H1 (cell line): ENCODE measurements around the gene TP63. TPM values are rescaled to one million over a fixed set of nuclear protein-coding genes. Genes with fewer than 3 reads are reported as not detected.

Source experiments
- CTCF ChIA-PET: fragments of 300-600 bp; sonication (Branson Sonifier 250); formaldehyde crosslinking; loops from one replicate; lab custom pipeline; 2021; ENCODE audit not compliant: partially characterized antibody; lab: Charles Lee
- POLR2A ChIA-PET: fragments of 300-600 bp; sonication (Branson Sonifier 250); formaldehyde crosslinking; loops from one replicate; lab custom pipeline; 2021; ENCODE audit warnings: inconsistent platforms; ENCODE audit not compliant: partially characterized antibody; lab: Charles Lee
- DNase-seq, 2 experiments: peaks; one replicate each; pipeline versions ENCODE4 v3.0.0 to v3.0.0-alpha.2; 2010 to 2022; ENCODE audit warnings: low spot score in 2 of 2, low read depth in 1 of 2, mixed read lengths in 1 of 2
- FAIRE-seq: peaks from 2 replicates; lab custom pipeline; 2011; peaks lifted over from hg19 to GRCh38; lab: Jason Lieb, UNC
- H2AFZ ChIP-seq: 2 replicates; pipeline ENCODE4 v1.8.1; 2012; ENCODE audit warnings: low read length, inconsistent platforms
- H2AK5ac ChIP-seq: 2 replicates; pipeline ENCODE4 v1.6.1; 2013; ENCODE audit warnings: low read depth, low read length
- H2BK120ac ChIP-seq: replicated peaks from 2 replicates; pipeline ENCODE3; 2013; ENCODE audit warnings: low read depth, low read length, inconsistent platforms
- H2BK12ac ChIP-seq: 2 replicates; pipeline ENCODE4 v1.6.1; 2013; ENCODE audit warnings: low read depth, low read length
- H2BK15ac ChIP-seq: 2 replicates; pipeline ENCODE4 v1.6.1; 2013; ENCODE audit warnings: low read length
- H2BK20ac ChIP-seq: 2 replicates; pipeline ENCODE4 v1.6.1; 2013; ENCODE audit warnings: low read length
- H2BK5ac ChIP-seq: 2 replicates; pipeline ENCODE4 v1.6.1; 2013; ENCODE audit warnings: low read depth, low read length
- H3K14ac ChIP-seq: 2 replicates; pipeline ENCODE4 v1.6.1; 2013; ENCODE audit warnings: inconsistent platforms; ENCODE audit not compliant: insufficient read length
- H3K18ac ChIP-seq: 2 replicates; pipeline ENCODE4 v1.6.1; 2013; ENCODE audit warnings: low read length; ENCODE audit errors: extremely low read depth
- H3K23ac ChIP-seq: 2 replicates; pipeline ENCODE4 v1.6.1; 2013; ENCODE audit warnings: inconsistent platforms; ENCODE audit not compliant: insufficient read length
- H3K23me2 ChIP-seq: 2 replicates; pipeline ENCODE4 v1.6.1; 2013; ENCODE audit warnings: low read depth, low read length
- H3K27ac ChIP-seq: 2 replicates; pipeline ENCODE4 v1.6.1; 2011; ENCODE audit warnings: low read depth, low read length, inconsistent platforms
- H3K27me3 ChIP-seq, 4 experiments: replicated peaks in 1 of 4; 1 replicate in 1 of 4; 2 replicates in 3 of 4; pipeline versions ENCODE4 v1.6.1 to v1.8.1; 2011 to 2013; ENCODE audit warnings: low read length in 3 of 4, mild to moderate bottlenecking in 3 of 4, inconsistent platforms in 2 of 4, mixed read lengths in 2 of 4, moderate library complexity in 1 of 4; ENCODE audit not compliant: control insufficient read depth in 3 of 4, insufficient read depth in 3 of 4; ENCODE audit errors: extremely low read depth in 1 of 4
- H3K36me3 ChIP-seq, 4 experiments: 2 replicates each; pipeline versions ENCODE4 v1.6.1 to v1.8.1; 2011 to 2013; ENCODE audit warnings: mild to moderate bottlenecking in 4 of 4, low read length in 3 of 4, moderate library complexity in 2 of 4, control low read depth in 1 of 4, inconsistent platforms in 1 of 4; ENCODE audit not compliant: insufficient read depth in 4 of 4, control insufficient read depth in 2 of 4
- H3K4ac ChIP-seq: replicated peaks from 2 replicates; pipeline ENCODE3; 2013; ENCODE audit warnings: low read length, low read depth, mixed read lengths, inconsistent platforms; ENCODE audit not compliant: insufficient read length
- H3K4me1 ChIP-seq, 4 experiments: replicated peaks in 1 of 4; 1 replicate in 1 of 4; 2 replicates in 3 of 4; pipeline versions ENCODE4 v1.6.1 to v1.8.1; 2011 to 2013; ENCODE audit warnings: low read length in 3 of 4, inconsistent platforms in 2 of 4, mixed read lengths in 1 of 4; ENCODE audit not compliant: insufficient read depth in 4 of 4, control insufficient read depth in 3 of 4
- H3K4me2 ChIP-seq, 2 experiments: 2 replicates each; pipeline versions ENCODE4 v1.6.1 to v1.8.1; 2011 to 2013; ENCODE audit warnings: low read depth in 2 of 2, low read length in 2 of 2, control low read depth in 1 of 2, inconsistent platforms in 1 of 2, mild to moderate bottlenecking in 1 of 2; ENCODE audit not compliant: insufficient read depth in 1 of 2
- H3K4me3 ChIP-seq, 4 experiments: fragments of 200-600, 300-600 bp in 1 of 4; sonication (generic), shearing (Covaris generic), sonication (Bioruptor Twin) in 1 of 4; 2 replicates each; pipeline versions ENCODE4 v1.5.1 to v1.8.1; 2011 to 2016; ENCODE audit warnings: low read length in 4 of 4, low read depth in 3 of 4, control low read depth in 2 of 4, inconsistent platforms in 2 of 4, mild to moderate bottlenecking in 2 of 4, mixed read lengths in 1 of 4, moderate library complexity in 1 of 4; ENCODE audit not compliant: insufficient read depth in 2 of 4; ENCODE audit errors: extremely low read depth in 1 of 4
- H3K56ac ChIP-seq: replicated peaks from 2 replicates; pipeline ENCODE3; 2013; ENCODE audit warnings: low read depth, mild to moderate bottlenecking, mixed read lengths, low read length, inconsistent platforms; ENCODE audit not compliant: insufficient read length
- H3K79me1 ChIP-seq: 2 replicates; pipeline ENCODE4 v1.6.1; 2013; ENCODE audit warnings: low read depth, low read length, control low read depth
- H3K79me2 ChIP-seq, 2 experiments: 2 replicates each; pipeline versions ENCODE4 v1.6.1 to v1.8.1; 2012 to 2013; ENCODE audit warnings: low read length in 2 of 2, mild to moderate bottlenecking in 2 of 2, inconsistent platforms in 1 of 2; ENCODE audit not compliant: insufficient read depth in 2 of 2, control insufficient read depth in 1 of 2
- H3K9ac ChIP-seq, 4 experiments: replicated peaks in 1 of 4; 1 replicate in 1 of 4; 2 replicates in 3 of 4; pipeline versions ENCODE4 v1.6.1 to v1.8.1; 2011 to 2013; ENCODE audit warnings: low read depth in 3 of 4, low read length in 3 of 4, control low read depth in 2 of 4, mild to moderate bottlenecking in 2 of 4, moderate library complexity in 2 of 4, inconsistent platforms in 1 of 4; ENCODE audit errors: extremely low read depth in 1 of 4
- H3K9me3 ChIP-seq, 2 experiments: 2 replicates each; pipeline versions ENCODE4 v1.6.1 to v1.8.1; 2012 to 2013; ENCODE audit warnings: mild to moderate bottlenecking in 2 of 2, moderate library complexity in 2 of 2, control low read depth in 1 of 2, inconsistent platforms in 1 of 2, low read depth in 1 of 2, low read length in 1 of 2, mixed read lengths in 1 of 2; ENCODE audit not compliant: insufficient read depth in 2 of 2
- H4K20me1 ChIP-seq, 2 experiments: replicated peaks in 1 of 2; 2 replicates each; pipeline versions ENCODE3 to v1.8.1; 2011 to 2013; ENCODE audit warnings: inconsistent platforms in 2 of 2, low read length in 2 of 2, mild to moderate bottlenecking in 1 of 2; ENCODE audit not compliant: insufficient read depth in 2 of 2, control insufficient read depth in 1 of 2
- H4K5ac ChIP-seq: 2 replicates; pipeline ENCODE4 v1.6.1; 2013; ENCODE audit warnings: low read length, low read depth, mixed read lengths, inconsistent platforms; ENCODE audit not compliant: insufficient read length
- H4K8ac ChIP-seq: 2 replicates; pipeline ENCODE4 v1.8.0; 2013; ENCODE audit warnings: mild to moderate bottlenecking, moderate library complexity, low read length, inconsistent platforms; ENCODE audit not compliant: insufficient read depth; ENCODE audit errors: extremely low read depth
- H4K91ac ChIP-seq: replicated peaks from 2 replicates; pipeline ENCODE3; 2013; ENCODE audit warnings: low read length, mixed read lengths, inconsistent platforms; ENCODE audit not compliant: insufficient read length
- CTBP2 ChIP-seq: IDR thresholded peaks from 2 replicates; pipeline ENCODE4 v1.7.0; 2011; ENCODE audit warnings: borderline replicate concordance, mild to moderate bottlenecking, moderate library complexity, mixed read lengths, low read length; ENCODE audit not compliant: insufficient read depth, insufficient read length
- KDM1A ChIP-seq: fragments of 200-600, 300-600 bp; sonication (generic); IDR thresholded peaks from 2 replicates; pipeline ENCODE4 v1.7.1; 2016; ENCODE audit warnings: mild to moderate bottlenecking, low read length, borderline replicate concordance
- RBBP5 ChIP-seq: IDR thresholded peaks from 2 replicates; pipeline ENCODE4 v1.7.1; 2012; ENCODE audit warnings: low read depth, mild to moderate bottlenecking, inconsistent platforms, low read length, moderate library complexity, borderline replicate concordance
- SIX5 ChIP-seq: IDR thresholded peaks from 2 replicates; pipeline ENCODE4 v1.6.1; 2011; ENCODE audit warnings: mild to moderate bottlenecking, low read depth, low read length
- SRF ChIP-seq: IDR thresholded peaks from 2 replicates; pipeline ENCODE4 v1.6.1; 2011; ENCODE audit warnings: mild to moderate bottlenecking, low read depth, low read length, moderate library complexity
- WGBS, 2 experiments: shearing (Covaris generic) in 1 of 2; methylation state at CpG; one replicate each; pipeline versions ENCODE4 v1.1.6 to v1.1.7; 2013 to 2015; ENCODE audit warnings: low lambda C conversion rate in 2 of 2, mixed read lengths in 2 of 2, inconsistent platforms in 1 of 2, low coverage in 1 of 2, missing lambda C conversion rate in 1 of 2; ENCODE audit not compliant: insufficient replicate concordance in 2 of 2, insufficient coverage in 1 of 2, insufficient read length in 1 of 2; ENCODE audit errors: extremely low coverage in 1 of 2, missing lambda C conversion rate in 1 of 2; 5-methylcytosine and 5-hydroxymethylcytosine counted together
- polyA plus RNA-seq, 7 experiments: library from polyadenylated mRNA; depleted of rRNA in 3 of 7; stranded (reverse) in 5 of 7; unstranded in 2 of 7; fragments of >200 nt in 5 of 7; fragments of 200-250 nt in 2 of 7; gene quantifications; 1 replicate in 5 of 7; 2 replicates in 1 of 7; 4 replicates in 1 of 7; pipeline versions ENCODE4 v1.2.1 to v1.2.3, GENCODE V29; 2011 to 2013; ENCODE audit warnings: missing spikeins in 2 of 7, mixed read lengths in 2 of 7
- total RNA-seq: library from RNA; stranded (reverse); fragmentation: NEBNext Ultra II Directional; extraction: Animal tissue kit (Norgen Biotek cat#: 25700); gene quantifications from 2 replicates; pipeline ENCODE4 v1.2.1, GENCODE V29; 2021

TP63 gene
- total and polyA plus RNA-seq, 2 of the 8 experiments (the other 6 are each of a cell fraction or from before 2014, with no cell fraction given) = not detected

GRCh38 chr3:189901481-189901880 is 270.3 kb downstream of the TP63 start:
- no peak overlapping the region for H3K4me3 ChIP-seq
- 94% methylated on average over 6 of the region's 6 CpGs; no CpG with 5 or more reads in 1 of the 2 experiments for WGBS, 2 experiments
- no peak for TF ChIP-seq SRF
- no peak for TF ChIP-seq SIX5
- TF ChIP-seq KDM1A = no peak
- TF ChIP-seq CTBP2 = no peak
- no peak for TF ChIP-seq RBBP5

More at GRCh38 chr3:189901481-189901880, 270.3 kb downstream of the TP63 start:
- ChIA-PET CTCF (interaction anchor here (0.6 to 1.6 kb wide), 2 partner anchors 12 to 219 kb away, joined by 3 to 4 read pairs; no protein-coding TSS in a partner anchor), POLR2A (no interaction called here)
- Histone ChIP-seq H3K18ac (no peak overlapping the region), H4K5ac (no peak overlapping the region), H3K23me2 (no peaks in the 10 kb centered on the region), H3K79me2 (no peaks in the 10 kb centered on the region), H3K4me1 (no peaks in the 10 kb centered on the region), H3K9me3 (no peaks in the 10 kb centered on the region), H3K56ac (no peak overlapping the region), H3K4me2 (no peak overlapping the region), H3K14ac (no peak overlapping the region), H2AFZ (no peak overlapping the region), H2BK5ac (no peak overlapping the region), H3K23ac (no peak overlapping the region), H2BK120ac (no peak overlapping the region), H2BK12ac (no peak overlapping the region), H3K36me3 (no peaks in the 10 kb centered on the region), H4K20me1 (no peaks in the 10 kb centered on the region), H3K4ac (no peak overlapping the region), H2BK20ac (no peak overlapping the region), H3K27me3 (peaks cover 0 to 1% (median 0%) of the 10 kb centered on the region in 4 experiments; a peak in 1 of 7 replicates), H2AK5ac (no peak overlapping the region), H3K79me1 (no peaks in the 10 kb centered on the region), H2BK15ac (no peak overlapping the region), H4K91ac (no peak overlapping the region), H3K27ac (no peak overlapping the region), H3K9ac (no peak overlapping the region), H4K8ac (no peak overlapping the region)
- no peak for FAIRE-seq
- DNase-seq = no peak
